ENCODE measurements around the gene DYDC2.

DYDC2 gene

GRCh38 chr10:80412486-80412885 lies 55.9 kb downstream of the DYDC2 start:
- Histone ChIP-seq H3K27ac (replicated peaks; ENCODE audit: low read length) (no peak overlapping the region), H3K23ac (ENCODE audit: low read depth, low read length, poor library complexity) (no peak overlapping the region), H4K8ac (ENCODE audit: low read depth, low read length) (no peak overlapping the region), H3K79me1 (ENCODE audit: low read depth, low read length) (peaks cover 11% of the 10 kb centered on the region), H4K91ac (ENCODE audit: low read depth, low read length, poor library complexity) (no peak overlapping the region), H3K4me3 (ENCODE audit: low read length in 2 of 2) (no peak overlapping the region), H2BK5ac (ENCODE audit: low read length) (no peak overlapping the region), H3K9ac (ENCODE audit: low read depth, low read length, poor library complexity) (no peak overlapping the region), H3K4me2 (ENCODE audit: insufficient read depth, low read length, poor library complexity, severe bottlenecking) (no peak overlapping the region), H2BK120ac (ENCODE audit: low read depth, low read length) (no peak overlapping the region), H2AFZ (ENCODE audit: low read length) (no peak overlapping the region), H3K27me3 (ENCODE audit: control insufficient read depth in 3 of 3, insufficient read depth in 3 of 3, low read depth in 1 of 3, low read length in 3 of 3) (no peaks in the 10 kb centered on the region), H3K4me1 (ENCODE audit: control insufficient read depth in 2 of 2, insufficient read depth in 1 of 2, low read depth in 1 of 2, low read length in 2 of 2) (peaks cover 19 to 46% of the 10 kb centered on the region in 2 donors), H2BK12ac (ENCODE audit: low read length) (no peak overlapping the region), H3K9me3 (replicated peaks in 1 of 2; ENCODE audit: control insufficient read depth in 2 of 2, insufficient read depth in 1 of 2, low read depth in 1 of 2, low read length in 2 of 2) (no peaks in the 10 kb centered on the region), H2BK15ac (ENCODE audit: low read length) (no peak overlapping the region), H3K18ac (ENCODE audit: low read length) (no peak overlapping the region), H2AK5ac (ENCODE audit: low read depth, low read length) (no peak overlapping the region), H3K4ac (ENCODE audit: low read length) (no peak overlapping the region), H3K14ac (ENCODE audit: low read length) (no peak overlapping the region), H3K36me3 (replicated peaks in 1 of 2; ENCODE audit: control insufficient read depth in 2 of 2, insufficient read depth in 2 of 2, low read length in 2 of 2) (peaks cover 3 to 38% of the 10 kb centered on the region in 2 donors)
- no peak for DNase-seq (ENCODE audit: low spot score)
- WGBS, 2 donors (ENCODE audit: extremely low coverage in 2 of 2, insufficient read length in 2 of 2, insufficient replicate concordance in 1 of 2) = no CpG with 5 or more reads among the region's 5 CpGs

DNA sequence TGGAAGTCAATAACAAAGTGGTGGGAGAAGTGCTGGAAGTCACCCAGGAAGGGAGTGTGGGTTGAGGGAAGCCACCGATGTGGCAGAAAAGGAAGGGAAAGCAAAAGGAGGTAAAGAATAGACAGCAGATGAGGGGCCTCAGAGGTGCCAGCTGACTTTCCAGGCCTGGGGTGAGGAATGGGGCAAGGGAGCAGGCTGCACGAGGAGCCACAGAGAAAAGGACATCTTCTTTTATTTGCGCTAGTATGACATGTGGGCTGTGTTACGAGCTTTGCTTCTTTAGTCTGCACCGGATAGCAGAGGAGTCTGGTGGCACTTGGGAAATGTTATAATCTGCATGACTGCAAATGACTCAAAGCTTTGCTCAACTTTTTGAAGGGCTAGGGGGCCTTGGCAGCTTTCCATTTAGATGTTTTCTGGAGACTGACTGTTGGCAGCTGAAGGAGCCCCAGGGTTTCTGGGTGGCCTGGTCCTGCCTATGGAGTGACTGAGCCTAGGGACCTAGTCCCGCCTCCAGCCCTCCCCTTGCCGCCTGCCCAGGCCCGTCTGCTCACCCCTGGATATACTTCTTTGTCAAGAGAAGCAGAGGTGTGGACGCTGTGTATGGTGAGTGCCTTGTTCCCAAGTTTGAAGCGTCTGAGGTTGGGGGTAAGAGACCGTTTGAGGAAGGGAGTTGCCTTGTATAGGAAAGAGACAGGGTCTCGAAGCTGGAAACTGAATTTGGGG lies 56.9 kb downstream of the DYDC2 start:
- no peak for DNase-seq (ENCODE audit: low spot score)
- Histone ChIP-seq H3K27me3 (ENCODE audit: control insufficient read depth in 3 of 3, insufficient read depth in 3 of 3, low read depth in 1 of 3, low read length in 3 of 3) (no peaks in the 10 kb centered on the region), H3K9ac (ENCODE audit: low read depth, low read length, poor library complexity) (no peak overlapping the region), H3K4me1 (ENCODE audit: control insufficient read depth in 2 of 2, insufficient read depth in 1 of 2, low read depth in 1 of 2, low read length in 2 of 2) (peaks cover 16 to 43% of the 10 kb centered on the region in 2 donors), H4K8ac (ENCODE audit: low read depth, low read length) (no peak overlapping the region), H3K14ac (ENCODE audit: low read length) (no peak overlapping the region), H3K36me3 (replicated peaks in 1 of 2; ENCODE audit: control insufficient read depth in 2 of 2, insufficient read depth in 2 of 2, low read length in 2 of 2) (peaks cover 3 to 40% of the 10 kb centered on the region in 2 donors), H4K91ac (ENCODE audit: low read depth, low read length, poor library complexity) (no peak overlapping the region), H2BK120ac (ENCODE audit: low read depth, low read length) (no peak overlapping the region), H3K79me1 (ENCODE audit: low read depth, low read length) (peaks cover 15% of the 10 kb centered on the region), H3K18ac (ENCODE audit: low read length) (no peak overlapping the region), H2BK5ac (ENCODE audit: low read length) (no peak overlapping the region), H3K4ac (ENCODE audit: low read length) (no peak overlapping the region), H3K23ac (ENCODE audit: low read depth, low read length, poor library complexity) (no peak overlapping the region), H2AFZ (ENCODE audit: low read length) (no peak overlapping the region), H3K9me3 (replicated peaks in 1 of 2; ENCODE audit: control insufficient read depth in 2 of 2, insufficient read depth in 1 of 2, low read depth in 1 of 2, low read length in 2 of 2) (no peaks in the 10 kb centered on the region), H3K4me2 (ENCODE audit: insufficient read depth, low read length, poor library complexity, severe bottlenecking) (no peak overlapping the region), H3K4me3 (ENCODE audit: low read length in 2 of 2) (no peak overlapping the region), H2BK15ac (ENCODE audit: low read length) (no peak overlapping the region), H2AK5ac (ENCODE audit: low read depth, low read length) (no peak overlapping the region), H2BK12ac (ENCODE audit: low read length) (no peak overlapping the region), H3K27ac (replicated peaks; ENCODE audit: low read length) (no peak overlapping the region)
- no CpG with 5 or more reads among the region's 12 CpGs for WGBS, 2 donors (ENCODE audit: extremely low coverage in 2 of 2, insufficient read length in 2 of 2, insufficient replicate concordance in 1 of 2)

DNA sequence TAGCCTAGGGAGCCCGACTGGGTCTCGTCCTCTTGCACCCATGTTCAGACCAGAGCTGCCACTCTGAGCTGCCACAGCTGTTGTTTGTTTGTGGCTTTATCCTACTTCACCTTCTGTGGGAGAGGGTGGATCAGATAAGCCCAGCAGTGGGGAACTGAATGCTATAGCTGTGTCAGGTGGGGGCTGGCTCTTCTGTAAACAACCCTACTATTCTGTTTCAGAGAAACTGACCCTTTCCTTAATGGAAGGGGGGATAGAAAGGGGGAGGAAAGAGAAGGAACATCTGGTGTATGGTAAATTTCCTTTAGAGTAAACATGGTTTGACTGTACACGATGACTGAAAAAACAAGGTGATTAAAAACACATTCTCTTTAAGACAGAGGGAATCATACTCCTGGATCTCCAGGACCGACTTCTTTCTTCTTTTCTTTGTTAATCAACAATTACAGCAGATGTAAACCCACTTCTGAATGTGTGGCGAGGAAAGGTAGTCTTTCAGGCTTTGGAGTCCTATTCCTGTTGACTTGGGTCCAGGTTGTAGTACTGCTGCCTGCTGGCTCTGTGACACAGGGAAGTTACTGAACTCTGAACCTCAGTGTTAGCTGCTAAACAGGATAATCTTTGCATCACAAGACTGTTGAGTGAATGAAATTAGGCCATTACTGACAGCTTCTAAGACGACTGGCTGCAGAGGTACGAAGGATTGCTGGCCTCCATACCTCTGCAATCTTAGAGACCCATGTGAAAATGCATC lies 57.7 kb downstream of the DYDC2 start:
- Histone ChIP-seq H4K91ac (ENCODE audit: low read depth, low read length, poor library complexity) (no peak overlapping the region), H3K4me3 (ENCODE audit: low read length in 2 of 2) (no peak overlapping the region), H3K23ac (ENCODE audit: low read depth, low read length, poor library complexity) (no peak overlapping the region), H3K27me3 (ENCODE audit: control insufficient read depth in 3 of 3, insufficient read depth in 3 of 3, low read depth in 1 of 3, low read length in 3 of 3) (no peaks in the 10 kb centered on the region), H3K14ac (ENCODE audit: low read length) (no peak overlapping the region), H2AK5ac (ENCODE audit: low read depth, low read length) (no peak overlapping the region), H2AFZ (ENCODE audit: low read length) (no peak overlapping the region), H2BK120ac (ENCODE audit: low read depth, low read length) (no peak overlapping the region), H2BK5ac (ENCODE audit: low read length) (no peak overlapping the region), H3K4me1 (ENCODE audit: control insufficient read depth in 2 of 2, insufficient read depth in 1 of 2, low read depth in 1 of 2, low read length in 2 of 2) (peaks cover 16 to 46% of the 10 kb centered on the region in 2 donors), H4K8ac (ENCODE audit: low read depth, low read length) (no peak overlapping the region), H3K9ac (ENCODE audit: low read depth, low read length, poor library complexity) (no peak overlapping the region), H2BK12ac (ENCODE audit: low read length) (no peak overlapping the region), H3K18ac (ENCODE audit: low read length) (no peak overlapping the region), H3K4me2 (ENCODE audit: insufficient read depth, low read length, poor library complexity, severe bottlenecking) (no peak overlapping the region), H3K4ac (ENCODE audit: low read length) (no peak overlapping the region), H3K79me1 (ENCODE audit: low read depth, low read length) (peaks cover 17% of the 10 kb centered on the region), H2BK15ac (ENCODE audit: low read length) (no peak overlapping the region), H3K27ac (replicated peaks; ENCODE audit: low read length) (no peak overlapping the region), H3K36me3 (replicated peaks in 1 of 2; ENCODE audit: control insufficient read depth in 2 of 2, insufficient read depth in 2 of 2, low read length in 2 of 2) (peaks cover 3 to 44% of the 10 kb centered on the region in 2 donors), H3K9me3 (replicated peaks in 1 of 2; ENCODE audit: control insufficient read depth in 2 of 2, insufficient read depth in 1 of 2, low read depth in 1 of 2, low read length in 2 of 2) (no peaks in the 10 kb centered on the region)
- WGBS, 2 donors (ENCODE audit: extremely low coverage in 2 of 2, insufficient read length in 2 of 2, insufficient replicate concordance in 1 of 2) = no CpG with 5 or more reads among the region's 7 CpGs
- DNase-seq (ENCODE audit: low spot score) = no peak

DNA sequence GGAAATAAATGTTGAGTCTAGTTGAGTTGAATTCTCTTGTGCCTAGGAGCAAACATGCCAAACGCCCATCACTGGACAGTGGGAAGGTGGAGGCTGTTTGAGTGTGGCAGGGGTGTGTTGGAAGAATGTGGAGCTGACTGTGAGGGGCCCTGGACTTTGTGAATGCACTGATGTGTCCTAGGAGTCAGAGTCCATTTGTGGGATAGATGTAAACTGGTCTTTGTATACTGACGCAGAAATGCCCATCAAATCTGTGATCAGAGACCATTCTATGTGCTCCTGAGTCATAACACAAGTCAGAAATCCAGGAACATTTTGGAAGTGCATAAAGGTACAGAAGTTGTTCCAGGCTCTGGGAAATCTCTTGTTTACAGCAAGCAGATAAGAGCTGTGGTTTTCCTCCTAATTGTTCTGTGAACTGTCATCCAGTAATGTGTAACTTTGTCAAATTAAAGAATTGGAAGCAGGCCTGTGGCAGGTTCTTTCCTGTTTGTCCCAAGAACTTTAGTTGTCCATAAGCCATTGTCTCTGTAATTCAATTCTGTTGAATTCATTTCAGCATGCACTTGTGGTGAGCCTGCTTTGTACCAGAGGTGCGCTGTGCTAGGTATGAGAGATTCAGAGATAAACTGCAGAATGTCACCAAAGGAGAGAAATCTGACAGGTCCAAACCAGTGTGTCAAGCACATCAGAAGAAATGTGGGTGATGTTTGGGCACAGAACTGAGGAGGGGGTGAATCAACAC lies 59.3 kb downstream of the DYDC2 start:
- H3K27me3 ChIP-seq (ENCODE audit: control insufficient read depth in 3 of 3, insufficient read depth in 3 of 3, low read depth in 1 of 3, low read length in 3 of 3) = no peaks in the 10 kb centered on the region
- H3K4me1 ChIP-seq (ENCODE audit: control insufficient read depth in 2 of 2, insufficient read depth in 1 of 2, low read depth in 1 of 2, low read length in 2 of 2) = peaks cover 14 to 38% of the 10 kb centered on the region in 2 donors
- no peak overlapping the region for H4K8ac ChIP-seq (ENCODE audit: low read depth, low read length)
- H3K14ac ChIP-seq (ENCODE audit: low read length) = no peak overlapping the region
- H2BK15ac ChIP-seq (ENCODE audit: low read length) = no peak overlapping the region
- H4K91ac ChIP-seq (ENCODE audit: low read depth, low read length, poor library complexity) = no peak overlapping the region
- no peak overlapping the region for H3K9ac ChIP-seq (ENCODE audit: low read depth, low read length, poor library complexity)
- WGBS, 2 donors (ENCODE audit: extremely low coverage in 2 of 2, insufficient read length in 2 of 2, insufficient replicate concordance in 1 of 2) = no CpG with 5 or more reads among the region's 3 CpGs
- H3K4me2 ChIP-seq (ENCODE audit: insufficient read depth, low read length, poor library complexity, severe bottlenecking) = no peak overlapping the region
- DNase-seq (ENCODE audit: low spot score) = no peak
- no peak overlapping the region for H3K4me3 ChIP-seq (ENCODE audit: low read length in 2 of 2)
- no peak overlapping the region for H3K4ac ChIP-seq (ENCODE audit: low read length)
- H3K27ac ChIP-seq (replicated peaks; ENCODE audit: low read length) = peak overlapping the region; percentile 21
- H2BK12ac ChIP-seq (ENCODE audit: low read length) = no peak overlapping the region
- H3K36me3 ChIP-seq (replicated peaks in 1 of 2; ENCODE audit: control insufficient read depth in 2 of 2, insufficient read depth in 2 of 2, low read length in 2 of 2) = peaks cover 2 to 49% of the 10 kb centered on the region in 2 donors
- H2BK5ac ChIP-seq (ENCODE audit: low read length) = no peak overlapping the region
- H2AFZ ChIP-seq (ENCODE audit: low read length) = no peak overlapping the region
- no peak overlapping the region for H2BK120ac ChIP-seq (ENCODE audit: low read depth, low read length)
- no peak overlapping the region for H3K18ac ChIP-seq (ENCODE audit: low read length)
- H3K79me1 ChIP-seq (ENCODE audit: low read depth, low read length) = peaks cover 11% of the 10 kb centered on the region
- no peaks in the 10 kb centered on the region for H3K9me3 ChIP-seq (replicated peaks in 1 of 2; ENCODE audit: control insufficient read depth in 2 of 2, insufficient read depth in 1 of 2, low read depth in 1 of 2, low read length in 2 of 2)
- no peak overlapping the region for H2AK5ac ChIP-seq (ENCODE audit: low read depth, low read length)
- H3K23ac ChIP-seq (ENCODE audit: low read depth, low read length, poor library complexity) = no peak overlapping the region

Data from neuronal stem cell (in vitro differentiated cells).